ENCODE results near the gene MICALL2.

Gene MICALL2

GRCh38 chr7:1474736-1475135 is 15.5 kb upstream of the MICALL2 start:
- H2AFZ ChIP-seq (ENCODE audit: low read depth), result no peak overlapping the region
- H3K4me3 ChIP-seq (IDR thresholded peaks at IDR 0.05; ENCODE audit: insufficient read depth, low read depth, low read length), result no peak overlapping the region
- H3K27ac ChIP-seq, result no peak overlapping the region
- H3K4me1 ChIP-seq (ENCODE audit: low read depth, poor library complexity, severe bottlenecking), result no peaks in the 10 kb centered on the region
- no peak overlapping the region for H3K4me2 ChIP-seq
- TF ChIP-seq CTCF (conservative IDR thresholded peaks at IDR 0.05; ENCODE audit: low read depth, low read length), result no peak
- H4K20me1 ChIP-seq (ENCODE audit: insufficient read depth), result no peaks in the 10 kb centered on the region
- H3K27me3 ChIP-seq (ENCODE audit: insufficient read depth, low read depth), result no peaks in the 10 kb centered on the region
- no peaks in the 10 kb centered on the region for H3K79me2 ChIP-seq (ENCODE audit: insufficient read depth, low read depth)
- H3K36me3 ChIP-seq (ENCODE audit: insufficient read depth), result no peaks in the 10 kb centered on the region
- H3K9ac ChIP-seq, result no peak overlapping the region

- H3K79me2 ChIP-seq (ENCODE audit: insufficient read depth, low read depth), result no peaks in the 10 kb centered on the region
- H3K36me3 ChIP-seq (ENCODE audit: insufficient read depth), result no peaks in the 10 kb centered on the region
- no peak overlapping the region for H3K4me2 ChIP-seq
These were observed 14.7 kb upstream of the MICALL2 start for GRCh38 chr7:1473864-1474512.

GRCh38 chr7:1470901-1471300 is 11.6 kb upstream of the MICALL2 start:
- H3K36me3 ChIP-seq (ENCODE audit: insufficient read depth), result no peaks in the 10 kb centered on the region
- H2AFZ ChIP-seq (ENCODE audit: low read depth), result no peak overlapping the region
- no peak overlapping the region for H3K4me2 ChIP-seq
- no peak overlapping the region for H3K27ac ChIP-seq
- peaks cover 14% of the 10 kb centered on the region for H3K4me1 ChIP-seq (ENCODE audit: low read depth, poor library complexity, severe bottlenecking)
- H3K27me3 ChIP-seq (ENCODE audit: insufficient read depth, low read depth), result no peaks in the 10 kb centered on the region
- H3K79me2 ChIP-seq (ENCODE audit: insufficient read depth, low read depth), result no peaks in the 10 kb centered on the region
- no peak for TF ChIP-seq CTCF (conservative IDR thresholded peaks at IDR 0.05; ENCODE audit: low read depth, low read length)
- no peak overlapping the region for H3K9ac ChIP-seq
- no peak overlapping the region for H3K4me3 ChIP-seq (IDR thresholded peaks at IDR 0.05; ENCODE audit: insufficient read depth, low read depth, low read length)
- H4K20me1 ChIP-seq (ENCODE audit: insufficient read depth), result no peaks in the 10 kb centered on the region

More at GRCh38 chr7:1473864-1474512, 14.7 kb upstream of the MICALL2 start:
- H3K4me3 ChIP-seq (IDR thresholded peaks at IDR 0.05; ENCODE audit: insufficient read depth, low read depth, low read length), result no peak overlapping the region
- no peaks in the 10 kb centered on the region for H4K20me1 ChIP-seq (ENCODE audit: insufficient read depth)
- TF ChIP-seq CTCF (conservative IDR thresholded peaks at IDR 0.05; ENCODE audit: low read depth, low read length), result peak; percentile 83
- H3K27ac ChIP-seq, result no peak overlapping the region
- H3K27me3 ChIP-seq (ENCODE audit: insufficient read depth, low read depth), result no peaks in the 10 kb centered on the region
- H2AFZ ChIP-seq (ENCODE audit: low read depth), result no peak overlapping the region
- no peak overlapping the region for H3K9ac ChIP-seq
- H3K4me1 ChIP-seq (ENCODE audit: low read depth, poor library complexity, severe bottlenecking), result no peaks in the 10 kb centered on the region

GRCh38 chr7:1468643-1469298 is 9.5 kb upstream of the MICALL2 start:
- Histone ChIP-seq H3K9ac (no peak overlapping the region), H2AFZ (ENCODE audit: low read depth) (no peak overlapping the region), H4K20me1 (ENCODE audit: insufficient read depth) (no peaks in the 10 kb centered on the region), H3K4me3 (IDR thresholded peaks at IDR 0.05; ENCODE audit: insufficient read depth, low read depth, low read length) (no peak overlapping the region), H3K4me1 (ENCODE audit: low read depth, poor library complexity, severe bottlenecking) (peaks cover 14% of the 10 kb centered on the region), H3K4me2 (no peak overlapping the region), H3K79me2 (ENCODE audit: insufficient read depth, low read depth) (no peaks in the 10 kb centered on the region), H3K27ac (no peak overlapping the region), H3K36me3 (ENCODE audit: insufficient read depth) (no peaks in the 10 kb centered on the region), H3K27me3 (ENCODE audit: insufficient read depth, low read depth) (no peaks in the 10 kb centered on the region)
- TF ChIP-seq CTCF (conservative IDR thresholded peaks at IDR 0.05; ENCODE audit: low read depth, low read length), result no peak

Data from KMS-11 (cell line).